GM04504 (cell line): ENCODE results near the gene SUMO3.

Experiments
- DNase-seq: peaks from one replicate; pipeline ENCODE4 v3.0.0-alpha.2; 2012; ENCODE audit warnings: low read depth

Gene SUMO3

GRCh38 chr21:44817914-44818639 lies at the start of gene SUMO3:
Gene SUMO3 (minus strand): TSS chr21:44818062. CDS start chr21:44817968, 94 bp downstream.
- peak; percentile 62 for DNase-seq

- no peak for DNase-seq
Measured at GRCh38 chr21:44867464-44867863, 49.6 kb upstream of the SUMO3 start.

- no peak for DNase-seq
Measured at GRCh38 chr21:44866780-44867179, 48.9 kb upstream of the SUMO3 start.

DNA sequence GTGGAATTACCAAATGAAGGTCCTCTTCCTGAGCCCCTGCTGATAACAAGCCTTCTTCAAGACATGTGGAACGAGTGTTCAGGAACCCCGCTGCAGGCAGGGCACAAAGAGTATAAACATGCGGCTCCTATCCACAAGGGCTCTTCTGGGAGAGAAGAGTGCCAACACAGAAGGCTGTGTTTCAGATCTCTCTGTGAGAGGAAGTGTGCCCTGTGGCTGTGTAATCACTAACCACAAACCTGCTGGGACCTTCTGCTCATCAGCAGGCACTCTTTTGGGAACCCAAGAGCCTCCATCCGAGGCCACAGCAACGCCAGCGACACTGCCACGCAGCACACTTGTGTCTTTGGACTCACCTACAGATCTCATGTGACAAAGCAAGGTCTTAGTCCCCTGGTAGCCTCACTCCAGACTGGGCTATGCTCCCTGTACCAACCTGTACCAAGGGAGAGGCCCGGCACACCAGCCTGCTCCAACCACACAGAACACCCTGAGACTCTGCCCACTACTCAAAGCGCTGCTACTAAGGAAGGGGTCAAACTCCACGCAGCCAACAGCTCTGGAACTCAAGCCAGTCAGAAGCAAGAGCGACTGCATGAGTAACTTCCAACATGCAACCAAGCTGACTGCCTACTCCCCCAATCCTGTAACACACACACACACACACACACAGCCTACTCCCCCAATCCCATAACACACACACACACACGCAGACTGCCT lies 47.9 kb upstream of the SUMO3 start:
- no peak for DNase-seq

GRCh38 chr21:44862869-44863685 lies 45.2 kb upstream of the SUMO3 start:
- DNase-seq = no peak

DNA sequence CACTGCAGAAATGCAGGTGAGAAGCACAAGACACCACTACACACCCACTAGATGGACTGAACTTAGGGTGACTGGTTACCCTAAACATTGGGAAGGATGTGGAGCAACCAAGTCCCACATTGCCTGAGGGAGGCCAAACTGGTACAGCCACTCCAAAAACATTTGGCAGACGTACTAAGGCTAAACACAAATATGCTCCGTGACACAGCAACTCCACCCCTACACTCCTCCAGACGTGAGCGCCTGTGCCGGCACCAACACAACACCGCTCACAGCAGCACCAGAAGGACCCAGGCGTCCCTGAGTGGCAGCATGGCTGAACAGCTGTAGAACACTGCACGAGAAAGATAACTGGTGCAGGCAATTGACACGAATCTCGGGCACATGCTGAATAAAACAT lies 40.9 kb upstream of the SUMO3 start:
- no peak for DNase-seq

- DNase-seq = no peak
Measured at GRCh38 chr21:44858291-44858690, 40.4 kb upstream of the SUMO3 start.

DNA sequence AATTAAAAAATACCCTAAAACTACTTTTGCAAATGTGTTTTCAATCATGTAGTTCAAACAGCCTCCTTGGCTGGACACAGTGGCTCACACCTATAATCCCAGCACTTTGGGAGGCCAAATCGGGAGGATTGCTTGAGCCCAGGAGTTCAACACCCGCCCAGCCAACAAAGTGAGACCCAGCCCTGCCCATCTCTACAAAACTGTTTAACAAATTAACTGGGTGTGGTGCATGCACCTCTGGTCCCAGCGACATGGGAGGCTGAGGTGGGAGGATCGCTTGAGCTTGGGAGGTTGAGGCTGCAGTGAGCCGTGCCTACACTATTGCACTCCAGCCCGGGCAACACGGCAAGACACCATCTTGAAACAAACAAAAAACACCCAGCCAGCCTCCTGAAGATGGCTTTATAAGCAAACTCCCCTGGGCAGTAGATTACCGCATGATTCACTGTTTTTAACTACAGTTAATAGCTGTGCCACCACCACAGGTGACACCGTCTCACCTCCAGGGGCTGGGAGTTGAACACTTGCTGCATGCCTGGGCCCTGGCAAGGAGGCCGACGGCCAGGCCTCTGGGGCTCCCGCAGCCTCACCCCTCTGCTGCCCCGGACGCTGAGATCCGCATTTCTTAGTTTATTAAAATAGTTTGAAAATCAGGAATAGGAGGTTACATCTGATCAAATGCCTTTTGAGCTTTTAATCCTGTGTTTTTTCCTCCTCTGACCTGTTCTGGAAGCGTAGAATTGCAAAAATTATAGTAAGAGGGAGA lies 39.4 kb upstream of the SUMO3 start:
- no peak for DNase-seq

- DNase-seq = no peak
Measured at GRCh38 chr21:44856131-44856530, 38.3 kb upstream of the SUMO3 start.

- DNase-seq = no peak
Measured at GRCh38 chr21:44855572-44855971, 37.7 kb upstream of the SUMO3 start.

GRCh38 chr21:44854664-44855446 lies 37.0 kb upstream of the SUMO3 start:
- DNase-seq = no peak

DNA sequence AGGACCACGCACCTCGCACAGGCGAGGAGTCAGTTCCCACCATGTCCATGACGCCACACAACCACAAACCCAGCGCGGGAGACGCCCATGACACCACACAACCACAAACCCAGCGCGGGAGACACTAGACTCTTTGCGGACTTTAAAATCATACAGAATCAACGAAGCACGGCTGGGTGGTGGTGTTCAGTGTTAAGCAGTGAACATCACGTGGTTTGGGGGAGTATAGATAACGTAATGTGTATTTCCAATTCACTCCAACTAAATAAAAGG lies 36.5 kb upstream of the SUMO3 start:
- DNase-seq = no peak

GRCh38 chr21:44853601-44854390 lies 35.9 kb upstream of the SUMO3 start:
- no peak for DNase-seq

- no peak for DNase-seq
Measured at GRCh38 chr21:44850905-44851657, 33.2 kb upstream of the SUMO3 start.

GRCh38 chr21:44850208-44850800 lies 32.4 kb upstream of the SUMO3 start:
- DNase-seq = no peak

DNA sequence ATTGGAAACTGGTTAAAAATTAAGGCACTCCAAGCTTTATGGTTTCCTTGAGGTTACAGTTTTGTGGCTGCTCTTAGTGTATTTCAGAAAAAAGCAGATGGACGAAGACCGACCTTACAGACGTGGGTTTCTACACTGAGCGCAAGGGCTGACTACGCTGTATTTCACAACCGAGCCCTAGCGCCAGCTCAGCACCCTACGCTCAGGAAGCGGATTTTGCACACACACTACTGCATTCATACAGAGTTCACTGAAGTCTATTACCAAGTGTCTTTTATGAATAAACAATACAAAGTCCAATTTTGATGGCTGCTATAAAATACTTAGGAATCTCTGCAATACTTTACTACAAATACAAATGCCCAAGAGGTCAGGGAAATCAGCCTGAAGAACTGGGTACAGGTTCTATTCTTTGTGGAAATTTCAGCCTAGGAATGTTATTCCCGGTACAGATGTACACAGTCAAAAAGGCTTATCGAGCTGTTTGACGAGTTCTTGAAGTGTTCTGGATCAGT lies 31.8 kb upstream of the SUMO3 start:
- no peak for DNase-seq

- DNase-seq = no peak
Measured at GRCh38 chr21:44848821-44849521, 31.1 kb upstream of the SUMO3 start.

- DNase-seq = no peak
Measured at GRCh38 chr21:44847261-44848056, 29.6 kb upstream of the SUMO3 start.
